ENCODE data around the gene DDX41.

DNA sequence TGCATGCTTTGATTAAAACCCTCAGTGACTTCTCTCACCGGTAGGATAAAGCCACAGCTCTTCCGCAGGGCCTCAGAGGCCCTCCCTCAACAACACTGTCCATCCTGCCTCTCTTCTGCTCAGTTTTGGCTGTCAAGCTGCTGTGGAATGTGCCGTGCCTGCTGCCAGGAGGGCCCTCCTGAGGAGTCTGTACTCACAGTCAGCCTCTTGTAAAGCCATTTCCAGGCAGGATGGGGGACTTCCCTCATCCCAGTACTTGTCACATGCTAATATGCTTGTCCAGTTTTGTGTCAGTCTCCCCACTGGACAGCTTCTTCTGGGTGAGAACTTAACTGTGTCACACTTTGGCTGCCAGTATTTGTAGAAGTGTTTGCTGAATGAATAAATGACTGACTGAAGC, 13.9 kb upstream of the DDX41 start:
- TF ChIP-seq, protein P1, sequence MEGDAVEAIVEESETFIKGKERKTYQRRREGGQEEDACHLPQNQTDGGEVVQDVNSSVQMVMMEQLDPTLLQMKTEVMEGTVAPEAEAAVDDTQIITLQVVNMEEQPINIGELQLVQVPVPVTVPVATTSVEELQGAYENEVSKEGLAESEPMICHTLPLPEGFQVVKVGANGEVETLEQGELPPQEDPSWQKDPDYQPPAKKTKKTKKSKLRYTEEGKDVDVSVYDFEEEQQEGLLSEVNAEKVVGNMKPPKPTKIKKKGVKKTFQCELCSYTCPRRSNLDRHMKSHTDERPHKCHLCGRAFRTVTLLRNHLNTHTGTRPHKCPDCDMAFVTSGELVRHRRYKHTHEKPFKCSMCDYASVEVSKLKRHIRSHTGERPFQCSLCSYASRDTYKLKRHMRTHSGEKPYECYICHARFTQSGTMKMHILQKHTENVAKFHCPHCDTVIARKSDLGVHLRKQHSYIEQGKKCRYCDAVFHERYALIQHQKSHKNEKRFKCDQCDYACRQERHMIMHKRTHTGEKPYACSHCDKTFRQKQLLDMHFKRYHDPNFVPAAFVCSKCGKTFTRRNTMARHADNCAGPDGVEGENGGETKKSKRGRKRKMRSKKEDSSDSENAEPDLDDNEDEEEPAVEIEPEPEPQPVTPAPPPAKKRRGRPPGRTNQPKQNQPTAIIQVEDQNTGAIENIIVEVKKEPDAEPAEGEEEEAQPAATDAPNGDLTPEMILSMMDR (IDR thresholded peaks at IDR 0.05): no peak
- no peak for TF ChIP-seq EZH2 (IDR thresholded peaks at IDR 0.05)
- no peak for TF ChIP-seq EZH2phosphoT487 (IDR thresholded peaks at IDR 0.05)

All from neural progenitor cell (in vitro differentiated cells).